Vagina (tissue), 2 donors: ENCODE data around the gene HSPB1. TPM values are rescaled to one million over a fixed set of nuclear protein-coding genes. Genes with fewer than 3 reads are reported as not detected.

Source experiments
- DNase-seq, 2 donors: peaks; one replicate each; pipeline ENCODE4 v3.0.0-alpha.2; 2017; ENCODE audit errors: extremely low spot score in 2 of 2
- H3K27ac ChIP-seq: fragments of 200-600 bp; sonication (generic); one replicate; pipeline ENCODE4 v1.5.1; 2019
- H3K27me3 ChIP-seq: fragments of 200-600 bp; sonication (generic); one replicate; pipeline ENCODE4 v1.5.1; 2019
- H3K36me3 ChIP-seq, 2 donors: fragments of 200-600 bp; sonication (generic); one replicate each; pipeline ENCODE4 v1.5.1; 2017 to 2019
- H3K4me1 ChIP-seq: fragments of 200-600 bp; sonication (generic); one replicate; pipeline ENCODE4 v1.5.1; 2019
- H3K4me3 ChIP-seq, 2 donors: fragments of 200-600 bp; sonication (generic); 1 replicate in 1 of 2; 2 replicates in 1 of 2; pipeline ENCODE4 v1.5.1; 2016 to 2019
- H3K9me3 ChIP-seq: fragments of 200-600 bp; sonication (generic); one replicate; pipeline ENCODE4 v1.5.1; 2019
- POLR2A ChIP-seq, 2 donors: fragments of 450-650 bp; IDR thresholded peaks; one replicate each; pipeline ENCODE4 v1.6.1; 2017; ENCODE audit warnings: antibody characterized with exemption in 2 of 2, mild to moderate bottlenecking in 2 of 2, moderate library complexity in 2 of 2
- POLR2AphosphoS5 ChIP-seq, 2 donors: sonication (generic); formaldehyde crosslinking; IDR thresholded peaks; one replicate each; pipeline ENCODE4 v1.9.0; 2017; ENCODE audit warnings: antibody characterized with exemption in 2 of 2, mild to moderate bottlenecking in 2 of 2, low read depth in 1 of 2; ENCODE audit not compliant: insufficient read depth in 1 of 2
- intact Hi-C: fragments of 100-400 bp; cut with DNase I; formaldehyde crosslinking; loops from one replicate; pipeline ENCODE4 v1.15.1; 2023
- total RNA-seq: library from RNA; depleted of rRNA; stranded (reverse); fragments of >200 nt; gene quantifications from one replicate; pipeline ENCODE4 v1.2.3, GENCODE V29; 2016
- TF ChIP-seq, protein P1 (sequence below), 3 experiments: fragments of 450-650 bp in 2 of 3; fragments of 200-600 bp in 1 of 3; sonication (generic) in 1 of 3; IDR thresholded peaks; one replicate each; pipeline ENCODE4 v1.5.1; 2017 to 2019; ENCODE audit warnings: antibody characterized with exemption in 3 of 3, mild to moderate bottlenecking in 2 of 3, moderate library complexity in 2 of 3

HSPB1 gene
- total RNA-seq, 1 donor from 2014 or later: 3,606 TPM

DNA sequence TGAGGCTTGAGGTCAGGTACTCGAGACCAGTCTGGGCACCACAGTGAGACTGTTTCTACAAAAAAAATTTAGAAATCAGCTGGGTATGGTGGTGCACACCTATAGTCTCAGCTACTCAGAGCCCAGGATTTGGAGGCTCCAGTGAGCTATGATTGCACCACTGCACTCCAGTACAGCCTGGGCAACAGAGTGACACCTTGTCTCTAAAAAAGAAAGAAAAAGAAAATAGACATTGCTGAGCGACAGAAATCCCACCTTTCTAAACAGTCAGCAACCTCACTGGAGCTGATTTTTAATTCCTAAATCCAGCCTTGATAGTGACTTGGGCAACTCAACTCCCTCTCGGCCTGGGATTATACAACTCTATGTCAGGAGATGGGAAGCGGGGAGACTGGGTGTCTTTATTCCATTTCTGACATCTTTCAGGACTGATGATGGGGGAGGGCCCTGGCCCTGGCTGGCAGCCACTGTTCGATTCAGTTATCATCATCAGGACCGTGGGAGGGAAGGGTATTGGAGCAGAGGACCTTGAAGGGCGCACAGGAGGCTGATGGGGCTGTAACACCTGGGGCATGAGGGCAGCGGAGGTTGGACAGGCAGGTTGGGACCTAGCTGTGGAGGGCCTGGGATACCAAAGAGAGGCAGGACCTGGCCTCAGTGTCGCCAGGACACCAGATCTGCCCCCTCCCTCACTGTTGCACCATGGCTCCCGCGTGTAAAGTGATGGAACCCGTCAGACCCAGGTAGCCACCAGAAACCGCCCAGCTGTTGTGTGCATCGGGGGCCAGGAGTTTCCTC, 14.7 kb downstream of the HSPB1 start:
- Histone ChIP-seq H3K9me3 (no peaks in the 10 kb centered on the region), H3K27me3 (no peaks in the 10 kb centered on the region), H3K4me1 (peaks cover 14% of the 10 kb centered on the region), H3K4me3 (peak overlapping the region; percentile 75 to 76), H3K36me3 (peaks cover 0 to 4% of the 10 kb centered on the region in 2 donors), H3K27ac (peak overlapping the region; percentile 99)
- DNase-seq: no peak
- intact Hi-C loops: no loop called here
- TF ChIP-seq POLR2A (IDR thresholded peaks at IDR 0.05): no peak
- TF ChIP-seq, protein P1, sequence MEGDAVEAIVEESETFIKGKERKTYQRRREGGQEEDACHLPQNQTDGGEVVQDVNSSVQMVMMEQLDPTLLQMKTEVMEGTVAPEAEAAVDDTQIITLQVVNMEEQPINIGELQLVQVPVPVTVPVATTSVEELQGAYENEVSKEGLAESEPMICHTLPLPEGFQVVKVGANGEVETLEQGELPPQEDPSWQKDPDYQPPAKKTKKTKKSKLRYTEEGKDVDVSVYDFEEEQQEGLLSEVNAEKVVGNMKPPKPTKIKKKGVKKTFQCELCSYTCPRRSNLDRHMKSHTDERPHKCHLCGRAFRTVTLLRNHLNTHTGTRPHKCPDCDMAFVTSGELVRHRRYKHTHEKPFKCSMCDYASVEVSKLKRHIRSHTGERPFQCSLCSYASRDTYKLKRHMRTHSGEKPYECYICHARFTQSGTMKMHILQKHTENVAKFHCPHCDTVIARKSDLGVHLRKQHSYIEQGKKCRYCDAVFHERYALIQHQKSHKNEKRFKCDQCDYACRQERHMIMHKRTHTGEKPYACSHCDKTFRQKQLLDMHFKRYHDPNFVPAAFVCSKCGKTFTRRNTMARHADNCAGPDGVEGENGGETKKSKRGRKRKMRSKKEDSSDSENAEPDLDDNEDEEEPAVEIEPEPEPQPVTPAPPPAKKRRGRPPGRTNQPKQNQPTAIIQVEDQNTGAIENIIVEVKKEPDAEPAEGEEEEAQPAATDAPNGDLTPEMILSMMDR (IDR thresholded peaks at IDR 0.05): no peak
- TF ChIP-seq POLR2AphosphoS5 (IDR thresholded peaks at IDR 0.05; ENCODE audit: insufficient read depth in 1 of 2, low read depth in 1 of 2): no peak

DNA sequence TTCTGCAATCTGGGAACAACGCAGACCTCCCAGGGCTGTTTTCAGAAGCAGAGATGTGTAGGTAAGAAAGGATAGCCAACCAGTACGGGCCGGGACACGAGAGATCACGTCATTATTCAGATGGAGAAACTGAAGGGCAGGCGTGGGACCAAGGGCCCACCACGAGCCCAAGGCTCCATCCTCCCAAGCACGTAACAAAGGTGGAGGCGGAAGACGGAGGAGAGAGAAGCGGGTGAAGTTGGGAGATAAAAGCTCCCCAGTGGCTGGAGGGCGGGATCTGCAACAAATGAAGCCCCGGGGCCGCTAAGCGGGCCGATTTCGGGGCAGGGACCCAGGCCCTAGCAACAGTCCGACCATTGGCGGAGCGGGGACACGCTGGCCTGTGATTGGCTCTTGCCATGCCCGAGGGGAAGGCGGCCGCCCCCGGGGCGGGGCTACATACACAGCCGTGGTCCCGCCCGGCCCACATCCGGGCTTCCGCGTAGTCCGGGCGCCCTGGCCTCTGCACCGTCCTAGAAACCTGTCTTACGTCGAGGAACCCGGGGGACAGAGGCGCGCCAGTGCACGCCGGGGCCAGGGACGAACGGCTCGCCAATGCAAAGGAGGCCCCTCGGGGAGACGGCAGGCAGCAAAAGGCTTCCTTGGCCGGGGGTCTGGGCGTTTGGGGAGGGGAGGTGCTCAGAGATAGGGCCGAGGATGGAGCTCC, 15.5 kb downstream of the HSPB1 start:
- Histone ChIP-seq H3K4me3 (peak overlapping the region; percentile 75 to 76), H3K9me3 (no peaks in the 10 kb centered on the region), H3K27ac (peak overlapping the region; percentile 99), H3K4me1 (peaks cover 14% of the 10 kb centered on the region), H3K36me3 (peaks cover 0 to 5% of the 10 kb centered on the region in 2 donors), H3K27me3 (no peaks in the 10 kb centered on the region)
- TF ChIP-seq POLR2AphosphoS5 (IDR thresholded peaks at IDR 0.05; ENCODE audit: insufficient read depth in 1 of 2, low read depth in 1 of 2) (peak; percentile 90 to 99), POLR2A (IDR thresholded peaks at IDR 0.05) (peak; percentile 12 to 84)
- TF ChIP-seq, protein P1 (IDR thresholded peaks at IDR 0.05): no peak
- peak in 1 of 2 donors; percentile 98 for DNase-seq
- intact Hi-C loops: loop anchor here (2.0 kb wide), 1 partner anchor 41 kb away; the partner anchor contains the start of gene YWHAG

DNA sequence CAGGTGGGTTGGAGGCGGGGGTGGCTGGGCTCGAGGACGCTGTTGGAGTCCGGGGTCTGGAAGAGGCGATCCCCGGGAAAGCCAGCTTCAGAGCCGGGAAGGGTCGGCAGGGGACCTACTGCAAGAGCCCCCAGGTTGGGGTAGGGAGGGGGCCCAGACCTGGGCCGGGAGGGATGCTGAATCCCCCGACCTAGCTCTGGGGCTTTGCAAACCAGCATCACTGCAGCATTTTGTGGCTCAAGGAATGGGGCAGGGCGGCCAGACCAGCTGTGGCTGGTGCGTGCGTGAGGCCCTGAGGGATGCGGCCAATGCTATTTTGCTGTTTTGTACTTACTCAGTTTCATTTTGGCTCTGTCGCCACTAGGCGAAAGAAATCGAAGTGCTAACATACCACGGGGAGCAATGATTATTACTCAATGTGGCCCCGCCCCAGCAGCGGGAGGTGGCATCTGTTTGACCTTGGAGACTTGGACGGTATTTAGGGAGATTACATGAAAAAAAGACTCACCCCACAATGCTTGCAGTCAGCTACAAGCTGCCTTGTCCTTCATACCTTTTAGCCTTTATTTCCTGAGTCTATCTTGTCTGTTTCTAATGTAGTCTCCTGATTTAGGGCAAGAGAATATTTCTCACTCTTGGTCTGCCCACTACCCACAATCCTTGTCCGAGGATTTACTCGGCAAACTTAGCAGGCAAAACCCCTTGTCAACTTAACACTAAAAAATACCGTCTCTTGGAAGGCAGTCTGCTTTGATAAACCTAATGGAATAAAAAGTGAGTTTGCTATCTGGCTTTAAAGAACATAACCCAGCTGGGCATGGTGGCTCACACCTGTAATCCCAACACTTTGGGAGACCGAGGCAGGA, 16.2 kb downstream of the HSPB1 start:
- TF ChIP-seq POLR2AphosphoS5 (IDR thresholded peaks at IDR 0.05; ENCODE audit: insufficient read depth in 1 of 2, low read depth in 1 of 2) (peak; percentile 34 to 63), POLR2A (IDR thresholded peaks at IDR 0.05) (peak in 1 of 2 donors; percentile 21)
- TF ChIP-seq, protein P1 (IDR thresholded peaks at IDR 0.05): peak in 2 of 3 experiments; percentile 19 to 40
- H3K27me3 ChIP-seq: no peaks in the 10 kb centered on the region
- peak overlapping the region; percentile 99 for H3K27ac ChIP-seq
- peaks cover 14% of the 10 kb centered on the region for H3K4me1 ChIP-seq
- peak overlapping the region; percentile 75 to 76 for H3K4me3 ChIP-seq
- intact Hi-C loops: loop anchor here (2.0 kb wide), 1 partner anchor 40 kb away; the partner anchor contains the start of gene YWHAG
- H3K36me3 ChIP-seq: peaks cover 0 to 5% of the 10 kb centered on the region in 2 donors
- DNase-seq: no peak
- no peaks in the 10 kb centered on the region for H3K9me3 ChIP-seq

DNA sequence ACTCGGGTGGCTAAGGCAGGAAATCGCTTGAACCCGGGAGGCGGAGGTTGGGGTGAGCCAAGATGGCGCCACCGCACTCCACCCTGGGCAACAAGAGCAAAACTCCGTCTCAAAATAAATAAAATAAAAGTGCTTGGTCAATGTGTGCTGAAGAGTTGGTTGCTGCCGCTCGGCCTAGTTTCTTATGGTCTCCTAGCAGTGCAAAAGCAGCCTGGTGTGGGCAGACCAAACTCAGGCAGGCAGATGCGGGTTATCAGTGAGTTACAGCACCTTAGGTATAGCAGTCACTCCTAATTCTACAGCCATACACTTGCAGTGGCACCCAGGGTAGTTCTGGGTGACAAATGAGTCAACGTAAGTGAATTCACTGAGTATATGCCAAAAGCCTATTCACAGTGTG, 22.6 kb downstream of the HSPB1 start:
- DNase-seq: no peak
- TF ChIP-seq, protein P1 (IDR thresholded peaks at IDR 0.05): no peak
- no peak for TF ChIP-seq POLR2AphosphoS5 (IDR thresholded peaks at IDR 0.05; ENCODE audit: insufficient read depth in 1 of 2, low read depth in 1 of 2)
- no peak for TF ChIP-seq POLR2A (IDR thresholded peaks at IDR 0.05)
- Histone ChIP-seq H3K9me3 (no peaks in the 10 kb centered on the region), H3K4me3 (no peak overlapping the region), H3K36me3 (peaks cover 0 to 34% of the 10 kb centered on the region in 2 donors), H3K27ac (no peak overlapping the region), H3K27me3 (no peaks in the 10 kb centered on the region), H3K4me1 (peaks cover 18% of the 10 kb centered on the region)
- intact Hi-C loops: no loop called here
